Measurements from ENCODE around the gene AP3S1.

GRCh38 chr5:115930630-115931337 lies 89.0 kb downstream of the AP3S1 start:
- TF ChIP-seq, protein P1, sequence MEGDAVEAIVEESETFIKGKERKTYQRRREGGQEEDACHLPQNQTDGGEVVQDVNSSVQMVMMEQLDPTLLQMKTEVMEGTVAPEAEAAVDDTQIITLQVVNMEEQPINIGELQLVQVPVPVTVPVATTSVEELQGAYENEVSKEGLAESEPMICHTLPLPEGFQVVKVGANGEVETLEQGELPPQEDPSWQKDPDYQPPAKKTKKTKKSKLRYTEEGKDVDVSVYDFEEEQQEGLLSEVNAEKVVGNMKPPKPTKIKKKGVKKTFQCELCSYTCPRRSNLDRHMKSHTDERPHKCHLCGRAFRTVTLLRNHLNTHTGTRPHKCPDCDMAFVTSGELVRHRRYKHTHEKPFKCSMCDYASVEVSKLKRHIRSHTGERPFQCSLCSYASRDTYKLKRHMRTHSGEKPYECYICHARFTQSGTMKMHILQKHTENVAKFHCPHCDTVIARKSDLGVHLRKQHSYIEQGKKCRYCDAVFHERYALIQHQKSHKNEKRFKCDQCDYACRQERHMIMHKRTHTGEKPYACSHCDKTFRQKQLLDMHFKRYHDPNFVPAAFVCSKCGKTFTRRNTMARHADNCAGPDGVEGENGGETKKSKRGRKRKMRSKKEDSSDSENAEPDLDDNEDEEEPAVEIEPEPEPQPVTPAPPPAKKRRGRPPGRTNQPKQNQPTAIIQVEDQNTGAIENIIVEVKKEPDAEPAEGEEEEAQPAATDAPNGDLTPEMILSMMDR (IDR thresholded peaks at IDR 0.05) = no peak
- no peak for TF ChIP-seq POLR2A (IDR thresholded peaks at IDR 0.05)
